ENCODE measurements around the gene ARHGEF33.

ARHGEF33 gene

GRCh38 chr2:38981003-38981669 is 91.5 kb downstream of the ARHGEF33 start:
- in situ Hi-C loops (cut with HindIII; ENCODE audit: low sequenced_read_pairs): no loop called here
- DNase-seq (ENCODE audit: low read depth): no peak
- no peak overlapping the region for H3K4me3 ChIP-seq (ENCODE audit: low read depth, low read length)
- TF ChIP-seq CTCF (IDR thresholded peaks at IDR 0.05; ENCODE audit: low read depth, low read length, missing control alignments): no peak

- in situ Hi-C loops (cut with HindIII; ENCODE audit: low sequenced_read_pairs): no loop called here
- no peak for DNase-seq (ENCODE audit: low read depth)
- TF ChIP-seq CTCF (IDR thresholded peaks at IDR 0.05; ENCODE audit: low read depth, low read length, missing control alignments): no peak
- H3K4me3 ChIP-seq (ENCODE audit: low read depth, low read length): no peak overlapping the region
Measured at GRCh38 chr2:38981670-38982357, 92.1 kb downstream of the ARHGEF33 start.

- H3K4me3 ChIP-seq (ENCODE audit: low read depth, low read length): no peak overlapping the region
- DNase-seq (ENCODE audit: low read depth): no peak
- in situ Hi-C loops (cut with HindIII; ENCODE audit: low sequenced_read_pairs): no loop called here
- TF ChIP-seq CTCF (IDR thresholded peaks at IDR 0.05; ENCODE audit: low read depth, low read length, missing control alignments): no peak
Measured at GRCh38 chr2:38982498-38982897, 92.8 kb downstream of the ARHGEF33 start.

- in situ Hi-C loops (cut with HindIII; ENCODE audit: low sequenced_read_pairs): no loop called here
- no peak for DNase-seq (ENCODE audit: low read depth)
- no peak overlapping the region for H3K4me3 ChIP-seq (ENCODE audit: low read depth, low read length)
- no peak for TF ChIP-seq CTCF (IDR thresholded peaks at IDR 0.05; ENCODE audit: low read depth, low read length, missing control alignments)
Measured at GRCh38 chr2:38988716-38989115, 99.0 kb downstream of the ARHGEF33 start.

GRCh38 chr2:38991899-38992298 is 102.2 kb downstream of the ARHGEF33 start:
- no peak overlapping the region for H3K4me3 ChIP-seq (ENCODE audit: low read depth, low read length)
- DNase-seq (ENCODE audit: low read depth): no peak
- no peak for TF ChIP-seq CTCF (IDR thresholded peaks at IDR 0.05; ENCODE audit: low read depth, low read length, missing control alignments)
- in situ Hi-C loops (cut with HindIII; ENCODE audit: low sequenced_read_pairs): no loop called here

GRCh38 chr2:38997781-38998180 is 108.1 kb downstream of the ARHGEF33 start:
- in situ Hi-C loops (cut with HindIII; ENCODE audit: low sequenced_read_pairs): no loop called here
- no peak for TF ChIP-seq CTCF (IDR thresholded peaks at IDR 0.05; ENCODE audit: low read depth, low read length, missing control alignments)
- H3K4me3 ChIP-seq (ENCODE audit: low read depth, low read length): no peak overlapping the region
- peak; percentile 81 for DNase-seq (ENCODE audit: low read depth)
